HG02973 (cell line): Measurements from ENCODE around the gene COL4A2.
A peak's percentile ranks its signal among the peaks of the same experiment; 100 is the strongest.

Experiments
- ATAC-seq: cut with Tn5 transposase; IDR thresholded peaks from one replicate; pipeline ENCODE4 v1.9.1; 2021; ENCODE audit warnings: moderate library complexity; ENCODE audit not compliant: unreplicated experiment

The COL4A2 gene

GRCh38 chr13:110396913-110397381 is 89.9 kb downstream of the COL4A2 start:
- ATAC-seq, result no peak

GRCh38 chr13:110397436-110398115 is 90.5 kb downstream of the COL4A2 start:
- no peak for ATAC-seq

- no peak for ATAC-seq
Observed at GRCh38 chr13:110398564-110399507, 91.8 kb downstream of the COL4A2 start.

- no peak for ATAC-seq
Observed at GRCh38 chr13:110399801-110400200, 92.7 kb downstream of the COL4A2 start.

- no peak for ATAC-seq
Observed at GRCh38 chr13:110400786-110401533, 93.9 kb downstream of the COL4A2 start.

- no peak for ATAC-seq
Observed at GRCh38 chr13:110402299-110403069, 95.4 kb downstream of the COL4A2 start.

GRCh38 chr13:110403315-110403714 is 96.2 kb downstream of the COL4A2 start:
- no peak for ATAC-seq

- ATAC-seq, result no peak
Observed at GRCh38 chr13:110403721-110404120, 96.6 kb downstream of the COL4A2 start.

- no peak for ATAC-seq
Observed at GRCh38 chr13:110404321-110404720, 97.2 kb downstream of the COL4A2 start.

- ATAC-seq, result no peak
Observed at GRCh38 chr13:110405597-110406450, 98.7 kb downstream of the COL4A2 start.

GRCh38 chr13:110407021-110407420 is 99.9 kb downstream of the COL4A2 start:
- ATAC-seq, result no peak

- no peak for ATAC-seq
Observed at GRCh38 chr13:110407531-110407930, 100.4 kb downstream of the COL4A2 start.

GRCh38 chr13:110408286-110408685 is 101.2 kb downstream of the COL4A2 start:
- ATAC-seq, result no peak

GRCh38 chr13:110409581-110409992 is 102.5 kb downstream of the COL4A2 start:
- ATAC-seq, result no peak

- ATAC-seq, result no peak
Observed at GRCh38 chr13:110410000-110410399, 102.9 kb downstream of the COL4A2 start.

- no peak for ATAC-seq
Observed at GRCh38 chr13:110410936-110411687, 104.0 kb downstream of the COL4A2 start.

- no peak for ATAC-seq
Observed at GRCh38 chr13:110411688-110412059, 104.6 kb downstream of the COL4A2 start.

- peak; percentile 85 for ATAC-seq
Observed at GRCh38 chr13:110412132-110412914, 105.2 kb downstream of the COL4A2 start.
